PC-3 (cell line): ENCODE measurements around the gene FNDC5. TPM values are rescaled to one million over a fixed set of nuclear protein-coding genes. Genes with fewer than 3 reads are reported as not detected.

Source experiments
- ATAC-seq: fragments of 200-7000 bp; cut with Tn5 transposase; 2 replicates; pipeline ENCODE4 v1.9.1; 2020; ENCODE audit warnings: mild to moderate bottlenecking, moderate library complexity
- BruUV-seq: library from RNA; stranded (reverse); fragments of 400-500 nt; replicated peaks from 2 replicates; lab custom pipeline; 2021; lab: Mats Ljungman, UMichigan
- CTCF ChIA-PET: fragments of 300-600 bp; sonication (Branson Sonifier 250); formaldehyde crosslinking; loops from one replicate; lab custom pipeline; 2022; ENCODE audit warnings: antibody characterized with exemption; lab: Charles Lee
- POLR2A ChIA-PET: fragments of 300-600 bp; sonication (Branson Sonifier 250); formaldehyde crosslinking; loops from one replicate; lab custom pipeline; 2022; ENCODE audit warnings: antibody characterized with exemption; ENCODE audit not compliant: unreplicated experiment; lab: Charles Lee
- DNase-seq: peaks from one replicate; pipeline ENCODE4 v3.0.0-alpha.2; 2015
- H2AFZ ChIP-seq: fragments of 300-600 bp; sonication (generic); 2 replicates; pipeline ENCODE4 v1.6.0; 2016; ENCODE audit warnings: antibody characterized with exemption, low read length
- H3F3A ChIP-seq: fragments of 300-600 bp; sonication (generic); one replicate; pipeline ENCODE4 v1.6.0; 2017; ENCODE audit warnings: antibody characterized with exemption, low read length, control low read depth, mild to moderate bottlenecking; ENCODE audit not compliant: unreplicated experiment
- H3K27ac ChIP-seq: fragments of 300-600 bp; sonication (generic); 2 replicates; pipeline ENCODE4 v1.5.1; 2016; ENCODE audit warnings: mild to moderate bottlenecking, low read length
- H3K27me3 ChIP-seq: fragments of 300-600 bp; sonication (generic); 2 replicates; pipeline ENCODE4 v1.6.1; 2016; ENCODE audit warnings: low read length, mixed read lengths
- H3K36me3 ChIP-seq: fragments of 300-600 bp; sonication (generic); 2 replicates; pipeline ENCODE4 v1.6.1; 2016; ENCODE audit warnings: low read depth, mixed run types, low read length, mixed read lengths
- H3K4me1 ChIP-seq: fragments of 300-600 bp; sonication (generic); 2 replicates; pipeline ENCODE4 v1.5.1; 2016; ENCODE audit warnings: low read length; ENCODE audit not compliant: insufficient read depth
- H3K4me2 ChIP-seq: fragments of 300-600 bp; sonication (generic); 2 replicates; pipeline ENCODE4 v1.6.0; 2016; ENCODE audit warnings: low read length
- H3K4me3 ChIP-seq: fragments of 300-600 bp; sonication (generic); 2 replicates; pipeline ENCODE4 v1.5.1; 2016; ENCODE audit warnings: mild to moderate bottlenecking, low read length, mixed read lengths
- H3K79me2 ChIP-seq: fragments of 300-600 bp; sonication (generic); 2 replicates; pipeline ENCODE4 v1.6.1; 2017; ENCODE audit warnings: low read length, mixed read lengths
- H3K9ac ChIP-seq: fragments of 300-600 bp; sonication (generic); 2 replicates; pipeline ENCODE4 v1.6.0; 2016; ENCODE audit warnings: mild to moderate bottlenecking, low read length
- H3K9me2 ChIP-seq: fragments of 300-600 bp; sonication (generic); replicated peaks from 2 replicates; pipeline ENCODE4 v1.6.1; 2016; ENCODE audit warnings: mixed run types, low read length, mixed read lengths
- H3K9me3 ChIP-seq: fragments of 300-600 bp; sonication (generic); 2 replicates; pipeline ENCODE4 v1.6.1; 2016; ENCODE audit warnings: low read length, mixed read lengths
- H4K20me1 ChIP-seq: fragments of 300-600 bp; sonication (generic); 2 replicates; pipeline ENCODE4 v1.6.1; 2016; ENCODE audit warnings: low read length, mixed read lengths
- CTCF ChIP-seq: fragments of 300-600 bp; sonication (generic); conservative IDR thresholded peaks from 2 replicates; pipeline ENCODE4 v1.5.1; 2017; ENCODE audit warnings: antibody characterized with exemption, low read depth, mild to moderate bottlenecking, low read length
- EZH2 ChIP-seq: fragments of 300-600 bp; sonication (generic); IDR thresholded peaks from one replicate; pipeline ENCODE4 v1.6.1; 2017; ENCODE audit warnings: antibody characterized with exemption, mild to moderate bottlenecking, low read length; ENCODE audit not compliant: unreplicated experiment
- EZH2phosphoT487 ChIP-seq: fragments of 300-600 bp; sonication (generic); IDR thresholded peaks from 2 replicates; pipeline ENCODE4 v1.6.1; 2018; ENCODE audit warnings: mild to moderate bottlenecking, antibody characterized with exemption, low read length, borderline replicate concordance
- intact Hi-C: fragments of 100-400 bp; cut with micrococcal nuclease; formaldehyde crosslinking; loops from 2 replicates; pipeline ENCODE4 v1.9.0; 2023
- total RNA-seq: library from RNA; depleted of rRNA; stranded (reverse); fragments of >200 nt; gene quantifications from 2 replicates; pipeline ENCODE4 v1.2.3, GENCODE V29; 2014

The FNDC5 gene
- total RNA-seq, 1 experiment from 2014 or later, result 0.22 TPM

- H3K4me2 ChIP-seq, result no peak overlapping the region
- ChIA-PET CTCF (no interaction called here), POLR2A (no interaction called here)
These were observed 45.5 kb downstream of the FNDC5 start for GRCh38 chr1:32825181-32825580.

GRCh38 chr1:32818804-32819541, 51.7 kb downstream of the FNDC5 start:
- H3K9ac ChIP-seq, result peak overlapping the region; percentile 97
- peaks cover 26% of the 10 kb centered on the region for H3K4me1 ChIP-seq
- DNase-seq (no peak), ATAC-seq (no peak)
- H3K27ac ChIP-seq, result peak overlapping the region; percentile 83; the same call in 1 of the 2 replicates
- H3K4me3 ChIP-seq, result peak overlapping the region; percentile 89
- 0 out of 2 replicates have a peak overlapping the region, but pooled peaks have one; percentile 90 for H2AFZ ChIP-seq
- POLR2A ChIA-PET, result no interaction called here
- H3K27me3 ChIP-seq, result no peaks in the 10 kb centered on the region
- no peaks in the 10 kb centered on the region for H3K9me3 ChIP-seq
- intact Hi-C loops, result no loop called here
- H3K4me2 ChIP-seq, result peak overlapping the region; percentile 83
- TF ChIP-seq EZH2 (no peak), EZH2phosphoT487 (no peak), CTCF (no peak)
- H3K9me2 ChIP-seq, result no peaks in the 10 kb centered on the region
- peaks cover 65% of the 10 kb centered on the region for H3K79me2 ChIP-seq
- CTCF ChIA-PET, result no interaction called here
- no peaks in the 10 kb centered on the region for H3F3A ChIP-seq
- H4K20me1 ChIP-seq, result no peaks in the 10 kb centered on the region
- no peaks in the 10 kb centered on the region for H3K36me3 ChIP-seq
- BruUV-seq, result no TSS peak

More at GRCh38 chr1:32825181-32825580, 45.5 kb downstream of the FNDC5 start:
- Histone ChIP-seq H3K9me3 (no peaks in the 10 kb centered on the region), H3K27ac (no peak overlapping the region), H3K27me3 (no peaks in the 10 kb centered on the region), H3F3A (no peaks in the 10 kb centered on the region), H3K79me2 (peaks cover 10% of the 10 kb centered on the region), H3K9ac (no peak overlapping the region), H3K4me1 (no peaks in the 10 kb centered on the region), H2AFZ (no peak overlapping the region), H4K20me1 (no peaks in the 10 kb centered on the region), H3K4me3 (no peak overlapping the region), H3K36me3 (peaks cover 30% of the 10 kb centered on the region), H3K9me2 (no peaks in the 10 kb centered on the region)
- DNase-seq (no peak), ATAC-seq (no peak)
- BruUV-seq, result no TSS peak
- intact Hi-C loops, result no loop called here
- TF ChIP-seq CTCF (no peak), EZH2 (no peak), EZH2phosphoT487 (no peak)
